ENCODE results near the gene DPM1. TPM values are rescaled to one million over a fixed set of nuclear protein-coding genes. Genes with fewer than 3 reads are reported as not detected.

The DPM1 gene
- polyA plus RNA-seq, 1 donor from 2014 or later = 137 TPM

DNA sequence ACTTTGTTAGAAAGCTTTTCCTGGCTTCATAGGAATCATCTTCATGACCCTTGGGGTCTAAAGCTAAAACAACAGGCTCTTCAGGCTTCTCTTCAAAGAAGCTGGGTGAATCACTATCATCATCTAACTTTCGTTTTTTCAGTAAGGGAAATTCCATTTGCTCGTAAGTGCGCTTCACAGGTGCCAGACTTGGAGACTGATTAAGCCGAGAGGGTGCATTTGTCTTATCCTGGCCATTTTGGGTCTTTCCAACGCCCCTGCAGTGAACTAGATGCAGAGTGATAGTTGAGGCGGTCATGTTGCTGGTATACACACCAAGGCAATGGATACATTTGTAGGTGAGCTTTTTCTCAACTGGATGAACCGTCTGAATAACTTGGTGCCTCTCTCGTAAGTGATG is 65.9 kb downstream of the DPM1 start:
- Histone ChIP-seq H4K20me1 (ENCODE audit: insufficient read depth) (peaks cover 5% of the 10 kb centered on the region), H3K4me2 (ENCODE audit: low read length) (no peak overlapping the region), H2AFZ (ENCODE audit: low read depth, low read length) (no peak overlapping the region), H3K36me3 (ENCODE audit: insufficient read depth, low read length) (peaks cover 12% of the 10 kb centered on the region), H3K9ac (ENCODE audit: low read length) (no peak overlapping the region), H3F3A (ENCODE audit: insufficient read depth, low read length, poor library complexity, severe bottlenecking) (no peaks in the 10 kb centered on the region), H3K9me2 (ENCODE audit: insufficient read depth, low read length) (no peaks in the 10 kb centered on the region), H3K79me2 (replicated peaks; ENCODE audit: insufficient read depth, low read length) (peaks cover 9% of the 10 kb centered on the region), H3K9me3 (ENCODE audit: low read length) (no peaks in the 10 kb centered on the region), H3K4me3 (ENCODE audit: low read length) (no peak overlapping the region), H3K27me3 (ENCODE audit: insufficient read depth, low read depth, low read length) (no peaks in the 10 kb centered on the region), H3K27ac (ENCODE audit: low read length) (no peak overlapping the region)
- no peak for TF ChIP-seq EP300 (conservative IDR thresholded peaks at IDR 0.05; ENCODE audit: poor library complexity, severe bottlenecking)
- TF ChIP-seq SMC3 (conservative IDR thresholded peaks at IDR 0.05; ENCODE audit: poor library complexity) = no peak
- TF ChIP-seq, protein P1, sequence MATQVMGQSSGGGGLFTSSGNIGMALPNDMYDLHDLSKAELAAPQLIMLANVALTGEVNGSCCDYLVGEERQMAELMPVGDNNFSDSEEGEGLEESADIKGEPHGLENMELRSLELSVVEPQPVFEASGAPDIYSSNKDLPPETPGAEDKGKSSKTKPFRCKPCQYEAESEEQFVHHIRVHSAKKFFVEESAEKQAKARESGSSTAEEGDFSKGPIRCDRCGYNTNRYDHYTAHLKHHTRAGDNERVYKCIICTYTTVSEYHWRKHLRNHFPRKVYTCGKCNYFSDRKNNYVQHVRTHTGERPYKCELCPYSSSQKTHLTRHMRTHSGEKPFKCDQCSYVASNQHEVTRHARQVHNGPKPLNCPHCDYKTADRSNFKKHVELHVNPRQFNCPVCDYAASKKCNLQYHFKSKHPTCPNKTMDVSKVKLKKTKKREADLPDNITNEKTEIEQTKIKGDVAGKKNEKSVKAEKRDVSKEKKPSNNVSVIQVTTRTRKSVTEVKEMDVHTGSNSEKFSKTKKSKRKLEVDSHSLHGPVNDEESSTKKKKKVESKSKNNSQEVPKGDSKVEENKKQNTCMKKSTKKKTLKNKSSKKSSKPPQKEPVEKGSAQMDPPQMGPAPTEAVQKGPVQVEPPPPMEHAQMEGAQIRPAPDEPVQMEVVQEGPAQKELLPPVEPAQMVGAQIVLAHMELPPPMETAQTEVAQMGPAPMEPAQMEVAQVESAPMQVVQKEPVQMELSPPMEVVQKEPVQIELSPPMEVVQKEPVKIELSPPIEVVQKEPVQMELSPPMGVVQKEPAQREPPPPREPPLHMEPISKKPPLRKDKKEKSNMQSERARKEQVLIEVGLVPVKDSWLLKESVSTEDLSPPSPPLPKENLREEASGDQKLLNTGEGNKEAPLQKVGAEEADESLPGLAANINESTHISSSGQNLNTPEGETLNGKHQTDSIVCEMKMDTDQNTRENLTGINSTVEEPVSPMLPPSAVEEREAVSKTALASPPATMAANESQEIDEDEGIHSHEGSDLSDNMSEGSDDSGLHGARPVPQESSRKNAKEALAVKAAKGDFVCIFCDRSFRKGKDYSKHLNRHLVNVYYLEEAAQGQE (IDR thresholded peaks at IDR 0.05; ENCODE audit: borderline replicate concordance) = no peak
- no peak for TF ChIP-seq MXI1 (conservative IDR thresholded peaks at IDR 0.05; ENCODE audit: poor library complexity, severe bottlenecking)
- TF ChIP-seq EZH2 (IDR thresholded peaks at IDR 0.05; ENCODE audit: borderline replicate concordance, insufficient read depth, low read length, poor library complexity, severe bottlenecking) = no peak
- TF ChIP-seq, protein P2, sequence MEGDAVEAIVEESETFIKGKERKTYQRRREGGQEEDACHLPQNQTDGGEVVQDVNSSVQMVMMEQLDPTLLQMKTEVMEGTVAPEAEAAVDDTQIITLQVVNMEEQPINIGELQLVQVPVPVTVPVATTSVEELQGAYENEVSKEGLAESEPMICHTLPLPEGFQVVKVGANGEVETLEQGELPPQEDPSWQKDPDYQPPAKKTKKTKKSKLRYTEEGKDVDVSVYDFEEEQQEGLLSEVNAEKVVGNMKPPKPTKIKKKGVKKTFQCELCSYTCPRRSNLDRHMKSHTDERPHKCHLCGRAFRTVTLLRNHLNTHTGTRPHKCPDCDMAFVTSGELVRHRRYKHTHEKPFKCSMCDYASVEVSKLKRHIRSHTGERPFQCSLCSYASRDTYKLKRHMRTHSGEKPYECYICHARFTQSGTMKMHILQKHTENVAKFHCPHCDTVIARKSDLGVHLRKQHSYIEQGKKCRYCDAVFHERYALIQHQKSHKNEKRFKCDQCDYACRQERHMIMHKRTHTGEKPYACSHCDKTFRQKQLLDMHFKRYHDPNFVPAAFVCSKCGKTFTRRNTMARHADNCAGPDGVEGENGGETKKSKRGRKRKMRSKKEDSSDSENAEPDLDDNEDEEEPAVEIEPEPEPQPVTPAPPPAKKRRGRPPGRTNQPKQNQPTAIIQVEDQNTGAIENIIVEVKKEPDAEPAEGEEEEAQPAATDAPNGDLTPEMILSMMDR (IDR thresholded peaks at IDR 0.05; ENCODE audit: poor library complexity, severe bottlenecking) = no peak
- no peak for TF ChIP-seq RAD21 (conservative IDR thresholded peaks at IDR 0.05)
- TF ChIP-seq POLR2AphosphoS5 (IDR thresholded peaks at IDR 0.05) = no peak
- no peak for TF ChIP-seq TAF1 (IDR thresholded peaks at IDR 0.05; ENCODE audit: low read depth)

DNA sequence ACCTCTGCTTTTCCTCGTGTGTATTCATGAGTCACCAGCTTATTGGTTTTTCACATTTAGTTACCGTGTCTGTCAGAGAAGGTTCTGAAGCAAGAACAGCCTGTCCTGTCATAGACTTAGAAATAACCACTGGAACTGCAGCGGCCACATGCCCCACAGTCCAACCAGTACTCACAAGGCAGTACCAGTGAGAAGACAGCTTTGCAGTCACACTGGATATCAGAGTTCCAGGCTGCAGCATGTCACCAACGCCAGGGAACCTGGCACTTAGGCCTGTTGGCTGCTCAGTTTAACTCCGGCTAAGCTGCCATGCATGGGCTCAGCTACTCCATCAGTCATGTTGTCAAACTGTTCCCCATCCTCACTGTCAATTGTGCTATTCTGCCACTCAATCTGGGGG is 67.2 kb downstream of the DPM1 start:
- Histone ChIP-seq H3K9me3 (ENCODE audit: low read length) (no peaks in the 10 kb centered on the region), H2AFZ (ENCODE audit: low read depth, low read length) (no peak overlapping the region), H3K36me3 (ENCODE audit: insufficient read depth, low read length) (peaks cover 12% of the 10 kb centered on the region), H3K79me2 (replicated peaks; ENCODE audit: insufficient read depth, low read length) (peaks cover 6% of the 10 kb centered on the region), H4K20me1 (ENCODE audit: insufficient read depth) (peaks cover 5% of the 10 kb centered on the region), H3K4me2 (ENCODE audit: low read length) (no peak overlapping the region), H3K27ac (ENCODE audit: low read length) (no peak overlapping the region), H3F3A (ENCODE audit: insufficient read depth, low read length, poor library complexity, severe bottlenecking) (no peaks in the 10 kb centered on the region), H3K9me2 (ENCODE audit: insufficient read depth, low read length) (no peaks in the 10 kb centered on the region), H3K9ac (ENCODE audit: low read length) (no peak overlapping the region), H3K4me3 (ENCODE audit: low read length) (no peak overlapping the region), H3K27me3 (ENCODE audit: insufficient read depth, low read depth, low read length) (no peaks in the 10 kb centered on the region)
- TF ChIP-seq EZH2 (IDR thresholded peaks at IDR 0.05; ENCODE audit: borderline replicate concordance, insufficient read depth, low read length, poor library complexity, severe bottlenecking) (no peak), MXI1 (conservative IDR thresholded peaks at IDR 0.05; ENCODE audit: poor library complexity, severe bottlenecking) (no peak), SMC3 (conservative IDR thresholded peaks at IDR 0.05; ENCODE audit: poor library complexity) (no peak), RAD21 (conservative IDR thresholded peaks at IDR 0.05) (no peak), POLR2AphosphoS5 (IDR thresholded peaks at IDR 0.05) (no peak)
- TF ChIP-seq, protein P2 (IDR thresholded peaks at IDR 0.05; ENCODE audit: poor library complexity, severe bottlenecking) = no peak
